ENCODE results near the gene CCDC89.

The CCDC89 gene

GRCh38 chr11:85723088-85723487, 37.1 kb upstream of the CCDC89 start:
- H3K4me3 ChIP-seq (ENCODE audit: low read depth, low read length): no peak overlapping the region
- TF ChIP-seq, protein P1, sequence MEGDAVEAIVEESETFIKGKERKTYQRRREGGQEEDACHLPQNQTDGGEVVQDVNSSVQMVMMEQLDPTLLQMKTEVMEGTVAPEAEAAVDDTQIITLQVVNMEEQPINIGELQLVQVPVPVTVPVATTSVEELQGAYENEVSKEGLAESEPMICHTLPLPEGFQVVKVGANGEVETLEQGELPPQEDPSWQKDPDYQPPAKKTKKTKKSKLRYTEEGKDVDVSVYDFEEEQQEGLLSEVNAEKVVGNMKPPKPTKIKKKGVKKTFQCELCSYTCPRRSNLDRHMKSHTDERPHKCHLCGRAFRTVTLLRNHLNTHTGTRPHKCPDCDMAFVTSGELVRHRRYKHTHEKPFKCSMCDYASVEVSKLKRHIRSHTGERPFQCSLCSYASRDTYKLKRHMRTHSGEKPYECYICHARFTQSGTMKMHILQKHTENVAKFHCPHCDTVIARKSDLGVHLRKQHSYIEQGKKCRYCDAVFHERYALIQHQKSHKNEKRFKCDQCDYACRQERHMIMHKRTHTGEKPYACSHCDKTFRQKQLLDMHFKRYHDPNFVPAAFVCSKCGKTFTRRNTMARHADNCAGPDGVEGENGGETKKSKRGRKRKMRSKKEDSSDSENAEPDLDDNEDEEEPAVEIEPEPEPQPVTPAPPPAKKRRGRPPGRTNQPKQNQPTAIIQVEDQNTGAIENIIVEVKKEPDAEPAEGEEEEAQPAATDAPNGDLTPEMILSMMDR (IDR thresholded peaks at IDR 0.05; ENCODE audit: insufficient read depth, low read length, missing control alignments): no peak
- CTCF ChIA-PET: interaction anchor here (0.8 kb wide), 1 partner anchor 12 kb away, joined by 3 read pairs; no protein-coding TSS in a partner anchor
- no peak for DNase-seq (ENCODE audit: low read depth, low spot score)
- POLR2A ChIA-PET: no interaction called here

DNA sequence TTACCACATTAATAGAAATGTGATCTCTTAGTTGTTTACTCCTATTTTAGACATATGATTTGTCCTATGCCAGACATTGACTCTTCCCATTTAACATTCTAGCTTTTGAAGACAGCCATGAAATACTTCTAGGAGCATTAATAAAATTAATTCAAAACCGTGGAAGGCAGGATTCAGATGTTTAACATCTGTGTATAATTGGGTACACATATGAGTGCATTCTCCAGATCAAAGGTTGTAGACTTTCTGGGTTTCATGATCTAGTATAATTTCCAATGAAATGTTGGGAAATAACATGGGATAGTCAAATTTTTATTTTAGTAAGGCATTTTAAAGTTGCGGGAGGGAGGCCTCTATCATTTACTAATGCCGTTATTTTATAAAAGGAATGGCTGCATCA, 35.2 kb upstream of the CCDC89 start:
- ChIA-PET POLR2A (no interaction called here), CTCF (interaction anchor here (1.0 kb wide), 1 partner anchor 133 kb away, joined by 3 read pairs; no protein-coding TSS in a partner anchor)
- H3K4me3 ChIP-seq (ENCODE audit: low read depth, low read length): no peak overlapping the region
- TF ChIP-seq, protein P1 (IDR thresholded peaks at IDR 0.05; ENCODE audit: insufficient read depth, low read length, missing control alignments): no peak
- DNase-seq (ENCODE audit: low read depth, low spot score): no peak

GRCh38 chr11:85718991-85719807, 33.2 kb upstream of the CCDC89 start:
- ChIA-PET POLR2A (interaction anchor here (0.6 to 1.9 kb wide), 9 partner anchors 11 to 455 kb away, joined by 3 to 8 read pairs (median 4); partner anchors contain the start of genes CCDC83 and CREBZF), CTCF (interaction anchor here (1.1 to 2.0 kb wide), 3 partner anchors 8 to 136 kb away, joined by 3 to 4 read pairs (median 4); partner anchors contain the start of gene CCDC83)
- H3K4me3 ChIP-seq (ENCODE audit: low read depth, low read length): peak overlapping the region; percentile 57
- TF ChIP-seq, protein P1 (IDR thresholded peaks at IDR 0.05; ENCODE audit: insufficient read depth, low read length, missing control alignments): no peak
- DNase-seq (ENCODE audit: low read depth, low spot score): peak; percentile 99

DNA sequence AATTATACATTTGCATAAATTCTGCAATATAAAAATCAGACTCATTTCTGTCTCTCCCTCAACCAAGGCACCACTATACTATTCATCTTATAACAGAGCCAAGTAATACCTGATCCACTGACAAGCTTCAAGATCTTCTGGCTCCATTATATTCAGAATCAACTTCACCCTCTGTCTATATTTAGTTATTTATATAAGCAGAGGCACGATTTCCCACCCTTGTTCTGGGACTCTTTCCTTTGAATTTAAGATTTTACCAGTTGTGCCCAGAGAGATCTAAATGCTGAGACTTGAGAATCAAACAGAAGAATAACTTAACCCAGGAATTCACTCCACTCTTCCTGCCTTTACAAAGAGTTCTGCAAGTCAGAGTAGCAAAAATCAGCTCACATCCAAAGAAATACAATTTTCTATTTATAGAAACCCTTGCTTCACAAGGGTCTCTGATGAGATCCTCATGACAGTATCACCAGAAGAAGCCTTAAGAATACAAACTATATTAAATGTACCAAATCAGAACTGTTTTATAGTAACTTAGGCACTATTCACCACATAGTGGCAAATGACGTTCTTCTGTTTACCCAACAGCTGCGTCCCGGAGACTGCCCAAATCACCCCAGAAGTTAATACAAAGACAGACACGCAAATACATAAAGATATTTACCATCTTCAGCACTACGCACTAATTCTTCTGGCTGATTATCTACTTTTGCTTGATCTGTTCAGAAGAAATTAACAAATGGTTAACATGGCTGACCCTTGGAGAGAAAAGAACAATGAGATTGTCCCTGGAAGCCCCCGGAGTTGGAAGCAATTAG, 32.3 kb upstream of the CCDC89 start:
- H3K4me3 ChIP-seq (ENCODE audit: low read depth, low read length): peak overlapping the region; percentile 57
- TF ChIP-seq, protein P1 (IDR thresholded peaks at IDR 0.05; ENCODE audit: insufficient read depth, low read length, missing control alignments): no peak
- ChIA-PET CTCF (interaction anchor here (1.0 to 2.0 kb wide), 9 partner anchors 8 to 137 kb away, joined by 3 to 7 read pairs (median 4); partner anchors contain the start of gene CCDC83), POLR2A (interaction anchor here (0.6 to 1.9 kb wide), 7 partner anchors 54 to 456 kb away, joined by 3 to 8 read pairs (median 4); partner anchors contain the start of genes CCDC83 and CREBZF)
- DNase-seq (ENCODE audit: low read depth, low spot score): no peak

DNA sequence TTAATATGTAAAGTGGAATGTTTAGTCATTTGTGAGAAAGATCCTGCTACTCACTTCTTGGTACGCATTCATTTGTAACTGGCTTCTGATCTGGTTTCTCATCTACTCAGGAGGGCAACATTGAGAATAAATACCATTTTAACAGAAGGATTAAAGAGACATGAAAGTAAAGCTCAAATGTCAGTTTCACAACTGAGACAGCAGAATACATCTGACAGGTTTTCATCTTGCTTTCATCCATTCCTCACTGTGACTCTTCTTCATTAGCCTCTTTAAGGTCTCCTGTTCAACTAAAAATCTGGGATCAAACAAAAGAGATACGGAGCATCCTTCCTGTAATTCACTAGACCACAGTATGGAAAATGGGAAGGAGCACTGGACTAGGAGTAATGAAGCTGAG, 31.4 kb upstream of the CCDC89 start:
- no peak for DNase-seq (ENCODE audit: low read depth, low spot score)
- ChIA-PET POLR2A (no interaction called here), CTCF (interaction anchor here (1.0 to 2.0 kb wide), 10 partner anchors 9 to 138 kb away, joined by 3 to 7 read pairs (median 4); partner anchors contain the start of gene CCDC83)
- H3K4me3 ChIP-seq (ENCODE audit: low read depth, low read length): peak overlapping the region; percentile 57
- TF ChIP-seq, protein P1 (IDR thresholded peaks at IDR 0.05; ENCODE audit: insufficient read depth, low read length, missing control alignments): no peak
